ENCODE data around the gene CAND2.
"Not testable (repeated sequence)": the region's sequence is repeated elsewhere in the genome, so short reads cannot be mapped to it uniquely, and the experiment has no call there.

Gene CAND2

GRCh38 chr3:12837295-12837986, 41.0 kb downstream of the CAND2 start:
- TF ChIP-seq CTCF (IDR thresholded peaks at IDR 0.05; ENCODE audit: control extremely low read depth, extremely low read depth, low read depth, missing control alignments): no peak
- ChIA-PET CTCF (interaction anchor here (1.1 to 1.7 kb wide), 3 partner anchors 15 to 131 kb away, joined by 3 to 4 read pairs (median 3); no protein-coding TSS in a partner anchor), POLR2A (interaction anchor here (0.6 to 1.2 kb wide), 2 partner anchors 12 to 15 kb away, joined by 4 read pairs; no protein-coding TSS in a partner anchor)
- DNase-seq (ENCODE audit: extremely low spot score): no peak

GRCh38 chr3:12838179-12838965, 41.9 kb downstream of the CAND2 start:
- CTCF ChIA-PET: interaction anchor here (1.7 to 6.3 kb wide), 2 partner anchors 9 to 14 kb away, joined by 3 to 87 read pairs; no protein-coding TSS in a partner anchor
- TF ChIP-seq CTCF (IDR thresholded peaks at IDR 0.05; ENCODE audit: control extremely low read depth, extremely low read depth, low read depth, missing control alignments): no peak

GRCh38 chr3:12839156-12839946, 42.9 kb downstream of the CAND2 start:
- CTCF ChIA-PET: interaction anchor here (6.3 kb wide), 1 partner anchor 10 kb away, joined by 87 read pairs; no protein-coding TSS in a partner anchor
- POLR2A ChIA-PET: no interaction called here
- DNase-seq (ENCODE audit: extremely low spot score): no peak
- no peak for TF ChIP-seq CTCF (IDR thresholded peaks at IDR 0.05; ENCODE audit: control extremely low read depth, extremely low read depth, low read depth, missing control alignments)

More at GRCh38 chr3:12838179-12838965, 41.9 kb downstream of the CAND2 start:
- no peak for DNase-seq (ENCODE audit: extremely low spot score)
- POLR2A ChIA-PET: interaction anchor here (0.6 to 1.2 kb wide), 2 partner anchors 12 to 16 kb away, joined by 4 read pairs; no protein-coding TSS in a partner anchor

GRCh38 chr3:12840148-12840547, 43.7 kb downstream of the CAND2 start:
- POLR2A ChIA-PET: interaction anchor here (0.5 to 2.4 kb wide), 2 partner anchors 8 to 13 kb away, joined by 5 to 18 read pairs; no protein-coding TSS in a partner anchor
- not testable (repeated sequence) for DNase-seq (ENCODE audit: extremely low spot score)
- CTCF ChIA-PET: interaction anchor here (0.9 to 6.3 kb wide), 10 partner anchors 11 to 612 kb away, joined by 3 to 87 read pairs (median 18); no protein-coding TSS in a partner anchor

GRCh38 chr3:12840591-12841148, 44.2 kb downstream of the CAND2 start:
- POLR2A ChIA-PET: interaction anchor here (0.5 to 2.4 kb wide), 4 partner anchors 8 to 121 kb away, joined by 3 to 18 read pairs (median 4); no protein-coding TSS in a partner anchor

More at GRCh38 chr3:12840591-12841148, 44.2 kb downstream of the CAND2 start:
- DNase-seq (ENCODE audit: extremely low spot score): no peak
- CTCF ChIA-PET: interaction anchor here (0.9 to 6.3 kb wide), 19 partner anchors 11 to 611 kb away, joined by 3 to 87 read pairs (median 8); partner anchors contain the start of gene TMEM40
- no peak for TF ChIP-seq CTCF (IDR thresholded peaks at IDR 0.05; ENCODE audit: control extremely low read depth, extremely low read depth, low read depth, missing control alignments)
